Lower lobe of right lung (tissue), 2 donors: Measurements from ENCODE around the gene LRRK1. TPM values are rescaled to one million over a fixed set of nuclear protein-coding genes. Genes with fewer than 3 reads are reported as not detected.

Experiments used
- ATAC-seq, 2 donors: fragments of 200-7000 bp; cut with Tn5 transposase; one replicate each; pipeline ENCODE4 v1.9.1; 2020 to 2022; ENCODE audit warnings: mild to moderate bottlenecking in 2 of 2, moderate library complexity in 2 of 2
- DNase-seq: peaks from one replicate; pipeline ENCODE4 v3.0.0-alpha.2; 2020
- H3K27ac ChIP-seq: fragments of 200-600 bp; one replicate; pipeline ENCODE4 v1.8.0; 2022
- H3K27me3 ChIP-seq: fragments of 200-600 bp; one replicate; pipeline ENCODE4 v1.8.0; 2022; ENCODE audit warnings: low read depth
- H3K36me3 ChIP-seq: fragments of 200-600 bp; one replicate; pipeline ENCODE4 v1.8.0; 2022; ENCODE audit warnings: mild to moderate bottlenecking
- H3K4me1 ChIP-seq: fragments of 200-600 bp; one replicate; pipeline ENCODE4 v1.8.0; 2022
- H3K4me3 ChIP-seq: fragments of 200-600 bp; one replicate; pipeline ENCODE4 v1.8.0; 2022; ENCODE audit warnings: mild to moderate bottlenecking
- H3K9me3 ChIP-seq: fragments of 200-600 bp; one replicate; pipeline ENCODE4 v1.8.0; 2022
- intact Hi-C: fragments of 100-400 bp; cut with DNase I; formaldehyde crosslinking; loops from one replicate; pipeline ENCODE4 v1.11.0; 2022
- total RNA-seq: library from RNA; stranded (reverse); fragmentation: NEBNext Ultra II Directional; extraction: Animal tissue kit (Norgen Biotek cat#: 25700); gene quantifications from one replicate; pipeline ENCODE4 v1.2.1, GENCODE V29; 2021
- TF ChIP-seq, protein P1 (sequence below): fragments of 200-600 bp; IDR thresholded peaks from one replicate; pipeline ENCODE4 v1.8.0; 2022; ENCODE audit warnings: antibody characterized with exemption, mild to moderate bottlenecking
- donor health status: DM: no; HTN: yes; CAD: no; lungs with severe emphysema.

Gene LRRK1
- total RNA-seq, 1 donor from 2014 or later, result 24.3 TPM

DNA sequence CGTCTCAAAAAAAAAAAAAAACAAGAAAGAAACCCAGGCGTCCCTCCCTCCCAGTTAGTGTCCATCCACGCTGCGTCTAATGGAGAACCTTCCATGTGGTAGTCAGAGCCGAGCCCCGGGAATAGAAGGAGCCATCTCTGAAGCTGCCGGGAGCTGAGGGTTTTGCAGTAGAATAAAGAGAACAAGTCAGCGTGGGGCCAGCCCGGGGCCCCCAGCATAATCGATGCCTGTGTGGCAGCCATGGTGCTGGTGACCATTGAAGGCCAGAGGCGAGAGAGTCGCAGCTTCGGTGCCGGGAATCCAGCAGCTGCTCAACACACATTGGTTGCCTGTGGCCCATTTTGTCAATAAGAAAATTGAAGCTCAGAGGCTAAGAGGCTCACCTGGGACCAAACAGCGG is 181.0 kb downstream of the LRRK1 start:
- intact Hi-C loops, result no loop called here
- Histone ChIP-seq H3K4me3 (no peak overlapping the region), H3K27me3 (no peaks in the 10 kb centered on the region), H3K36me3 (no peaks in the 10 kb centered on the region), H3K9me3 (no peaks in the 10 kb centered on the region), H3K27ac (no peak overlapping the region), H3K4me1 (no peaks in the 10 kb centered on the region)
- TF ChIP-seq, protein P1, sequence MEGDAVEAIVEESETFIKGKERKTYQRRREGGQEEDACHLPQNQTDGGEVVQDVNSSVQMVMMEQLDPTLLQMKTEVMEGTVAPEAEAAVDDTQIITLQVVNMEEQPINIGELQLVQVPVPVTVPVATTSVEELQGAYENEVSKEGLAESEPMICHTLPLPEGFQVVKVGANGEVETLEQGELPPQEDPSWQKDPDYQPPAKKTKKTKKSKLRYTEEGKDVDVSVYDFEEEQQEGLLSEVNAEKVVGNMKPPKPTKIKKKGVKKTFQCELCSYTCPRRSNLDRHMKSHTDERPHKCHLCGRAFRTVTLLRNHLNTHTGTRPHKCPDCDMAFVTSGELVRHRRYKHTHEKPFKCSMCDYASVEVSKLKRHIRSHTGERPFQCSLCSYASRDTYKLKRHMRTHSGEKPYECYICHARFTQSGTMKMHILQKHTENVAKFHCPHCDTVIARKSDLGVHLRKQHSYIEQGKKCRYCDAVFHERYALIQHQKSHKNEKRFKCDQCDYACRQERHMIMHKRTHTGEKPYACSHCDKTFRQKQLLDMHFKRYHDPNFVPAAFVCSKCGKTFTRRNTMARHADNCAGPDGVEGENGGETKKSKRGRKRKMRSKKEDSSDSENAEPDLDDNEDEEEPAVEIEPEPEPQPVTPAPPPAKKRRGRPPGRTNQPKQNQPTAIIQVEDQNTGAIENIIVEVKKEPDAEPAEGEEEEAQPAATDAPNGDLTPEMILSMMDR, result no peak
- no peak for DNase-seq
- no peak for ATAC-seq

DNA sequence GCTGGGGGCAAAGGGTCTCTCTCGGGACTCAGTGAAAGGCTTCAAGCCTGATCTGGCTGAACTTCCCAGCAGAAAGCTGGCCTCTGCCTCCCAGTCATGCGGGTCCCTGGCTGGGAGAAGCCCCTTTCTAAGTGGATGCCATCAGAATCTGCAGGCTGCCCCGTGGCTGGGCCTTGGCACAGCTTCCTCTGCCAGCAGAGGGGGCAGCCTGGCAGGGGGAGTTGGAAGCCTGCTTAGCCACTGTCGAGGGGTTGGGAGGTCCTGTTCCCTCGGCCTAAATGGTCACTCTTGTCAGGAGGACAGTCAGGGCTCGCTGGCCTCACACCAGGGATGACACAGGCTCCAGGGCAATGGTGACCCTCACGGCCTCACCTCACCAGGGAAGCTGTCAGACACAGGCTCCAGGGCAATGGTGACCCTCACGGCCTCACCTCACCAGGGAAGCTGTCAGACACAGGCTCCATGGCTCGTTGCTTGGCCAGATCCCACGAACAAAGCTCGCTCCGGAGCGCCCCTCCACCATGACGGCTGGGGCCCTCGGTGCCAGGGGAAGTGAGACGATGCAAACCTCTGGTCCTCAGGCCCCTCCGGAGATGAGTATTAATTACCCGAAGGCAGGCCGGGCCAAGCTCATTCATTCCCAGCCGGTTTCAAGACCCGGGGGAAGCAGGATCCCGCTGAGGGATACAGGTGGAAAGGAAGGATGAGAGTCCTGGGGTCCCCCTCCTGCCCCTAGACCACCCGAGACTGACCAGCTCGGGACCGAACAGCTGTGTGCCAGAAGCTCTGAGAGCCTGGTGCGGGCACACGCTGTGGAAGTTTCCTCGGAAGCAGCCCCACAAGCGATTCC is 181.7 kb downstream of the LRRK1 start:
- H3K4me3 ChIP-seq, result no peak overlapping the region
- no peaks in the 10 kb centered on the region for H3K9me3 ChIP-seq
- no peak overlapping the region for H3K27ac ChIP-seq
- H3K36me3 ChIP-seq, result no peaks in the 10 kb centered on the region
- H3K27me3 ChIP-seq, result no peaks in the 10 kb centered on the region
- no peaks in the 10 kb centered on the region for H3K4me1 ChIP-seq
- no peak for ATAC-seq
- TF ChIP-seq, protein P1, result no peak
- DNase-seq, result no peak
- intact Hi-C loops, result no loop called here

DNA sequence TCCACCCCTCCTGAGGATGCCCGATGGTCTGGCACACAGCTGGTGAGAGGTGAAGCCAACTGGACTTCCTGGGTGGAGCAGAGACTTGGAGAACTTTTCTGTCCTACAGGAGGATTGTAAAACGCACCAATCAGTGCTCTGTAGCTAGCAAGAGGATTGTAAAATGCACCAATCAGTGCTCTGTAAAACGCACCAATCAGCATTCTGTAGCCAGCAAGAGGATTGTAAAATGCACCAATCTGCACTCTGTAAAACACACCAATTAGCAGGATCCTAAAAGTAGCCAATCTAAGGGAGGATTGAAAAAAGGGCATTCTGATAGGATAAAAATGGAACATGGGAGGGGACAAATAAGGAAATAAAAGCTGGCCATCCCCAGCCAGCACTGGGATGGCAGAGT is 182.5 kb downstream of the LRRK1 start:
- Histone ChIP-seq H3K36me3 (no peaks in the 10 kb centered on the region), H3K4me3 (no peak overlapping the region), H3K9me3 (no peaks in the 10 kb centered on the region), H3K27me3 (no peaks in the 10 kb centered on the region), H3K4me1 (no peaks in the 10 kb centered on the region), H3K27ac (no peak overlapping the region)
- TF ChIP-seq, protein P1, result no peak
- ATAC-seq, result no peak
- no peak for DNase-seq
- intact Hi-C loops, result no loop called here

DNA sequence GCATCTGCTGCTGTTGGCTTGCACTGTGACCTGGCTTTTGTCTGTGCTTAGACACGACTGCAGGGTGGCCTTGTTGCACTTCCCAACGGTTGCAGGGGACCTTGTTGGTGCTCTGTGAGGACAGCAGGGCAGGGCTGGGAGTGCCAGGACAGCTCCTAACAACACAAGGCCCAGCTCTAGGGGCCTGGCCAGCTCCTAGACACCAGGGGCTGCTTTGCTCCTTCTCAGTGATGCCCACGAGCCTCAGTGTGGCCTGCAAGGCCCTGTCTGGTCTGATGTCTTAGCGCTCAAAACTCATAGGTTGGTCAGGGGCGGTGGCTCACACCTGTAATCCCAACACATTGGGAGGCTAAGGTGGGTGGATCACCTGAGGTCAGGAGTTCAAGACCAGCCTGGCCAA is 183.6 kb downstream of the LRRK1 start:
- TF ChIP-seq, protein P1, result no peak
- no peak for DNase-seq
- Histone ChIP-seq H3K27me3 (no peaks in the 10 kb centered on the region), H3K27ac (no peak overlapping the region), H3K9me3 (no peaks in the 10 kb centered on the region), H3K36me3 (no peaks in the 10 kb centered on the region), H3K4me3 (no peak overlapping the region), H3K4me1 (no peaks in the 10 kb centered on the region)
- intact Hi-C loops, result no loop called here
- ATAC-seq, result no peak

DNA sequence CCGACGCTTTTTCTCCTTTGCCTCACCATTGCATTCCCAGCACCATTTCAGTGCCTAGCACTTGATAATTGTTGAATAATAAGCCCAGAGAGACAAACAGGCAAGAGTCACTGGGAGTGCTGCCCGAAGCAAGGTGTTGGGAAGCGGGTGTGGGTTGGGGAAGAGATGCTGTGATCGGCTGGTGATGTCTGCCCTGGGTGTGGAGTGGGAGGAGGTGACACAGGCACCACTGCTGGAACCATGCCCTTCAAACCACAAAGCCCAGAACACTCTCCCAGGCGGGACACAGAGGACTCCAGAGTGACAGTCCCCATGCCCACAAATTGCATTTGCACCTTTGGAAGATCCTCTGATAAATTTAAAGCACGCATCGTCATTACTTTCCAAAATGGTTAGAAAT is 184.4 kb downstream of the LRRK1 start:
- DNase-seq, result no peak
- ATAC-seq, result no peak

More for the DNA sequence above, 184.4 kb downstream of the LRRK1 start:
- H3K36me3 ChIP-seq, result no peaks in the 10 kb centered on the region
- no peak overlapping the region for H3K4me3 ChIP-seq
- no peaks in the 10 kb centered on the region for H3K27me3 ChIP-seq
- H3K27ac ChIP-seq, result no peak overlapping the region
- H3K9me3 ChIP-seq, result no peaks in the 10 kb centered on the region
- intact Hi-C loops, result no loop called here
- TF ChIP-seq, protein P1, result no peak
- H3K4me1 ChIP-seq, result no peaks in the 10 kb centered on the region
